Endodermal cell (in vitro differentiated cells): ENCODE data around the gene ALDH4A1. TPM values are rescaled to one million over a fixed set of nuclear protein-coding genes. Genes with fewer than 3 reads are reported as not detected.

ENCODE experiments used
- DNase-seq: peaks from one replicate; pipeline ENCODE4 v3.0.0-alpha.2; 2017
- H3K27ac ChIP-seq: 2 replicates; pipeline ENCODE4 v1.5.1; 2013; ENCODE audit warnings: mild to moderate bottlenecking, low read depth, low read length, moderate library complexity
- H3K27me3 ChIP-seq: 2 replicates; pipeline ENCODE4 v1.6.1; 2013; ENCODE audit warnings: mild to moderate bottlenecking, low read length, moderate library complexity; ENCODE audit not compliant: insufficient read depth, control insufficient read depth, poor library complexity, severe bottlenecking
- H3K36me3 ChIP-seq: 2 replicates; pipeline ENCODE4 v1.7.0; 2013; ENCODE audit warnings: mild to moderate bottlenecking, low read length, moderate library complexity; ENCODE audit not compliant: control insufficient read depth, insufficient read depth
- H3K4me1 ChIP-seq: one replicate; pipeline ENCODE4 v1.7.0; 2013; ENCODE audit warnings: low read length; ENCODE audit not compliant: control insufficient read depth, insufficient read depth
- H3K4me3 ChIP-seq: 2 replicates; pipeline ENCODE4 v1.5.1; 2013; ENCODE audit warnings: mild to moderate bottlenecking, low read length, moderate library complexity
- H3K9ac ChIP-seq: 2 replicates; pipeline ENCODE4 v1.6.1; 2013; ENCODE audit warnings: mild to moderate bottlenecking, low read length, moderate library complexity; ENCODE audit not compliant: poor library complexity, severe bottlenecking; ENCODE audit errors: extremely low read depth
- H3K9me3 ChIP-seq: 2 replicates; pipeline ENCODE4 v1.6.1; 2013; ENCODE audit warnings: mild to moderate bottlenecking, low read length, moderate library complexity; ENCODE audit not compliant: control insufficient read depth
- H3K27ac Mint-ChIP-seq: 2 replicates; pipeline ENCODE4 v1.8.0; 2020; ENCODE audit warnings: mixed read lengths
- H3K27me3 Mint-ChIP-seq: 2 replicates; pipeline ENCODE4 v1.8.0; 2021; ENCODE audit warnings: mild to moderate bottlenecking, mixed read lengths; ENCODE audit not compliant: insufficient read depth
- H3K36me3 Mint-ChIP-seq: 2 replicates; pipeline ENCODE4 v1.8.0; 2020; ENCODE audit warnings: low read depth, mixed read lengths
- H3K4me1 Mint-ChIP-seq: 2 replicates; pipeline ENCODE4 v1.8.0; 2020; ENCODE audit warnings: mixed read lengths
- H3K4me3 Mint-ChIP-seq: 2 replicates; pipeline ENCODE4 v1.8.0; 2020; ENCODE audit warnings: mild to moderate bottlenecking, moderate library complexity, mixed read lengths
- H3K9me3 Mint-ChIP-seq: 2 replicates; pipeline ENCODE4 v1.8.0; 2020; ENCODE audit warnings: mild to moderate bottlenecking, mixed read lengths
- CTCF ChIP-seq: fragments of 200-600 bp; sonication (generic); conservative IDR thresholded peaks from 2 replicates; pipeline ENCODE4 v1.5.0; 2021; ENCODE audit warnings: antibody characterized with exemption, mild to moderate bottlenecking
- WGBS, 2 experiments: methylation state at CpG; one replicate each; pipeline versions ENCODE4 v1.1.5 to v1.1.7; 2013; ENCODE audit warnings: missing lambda C conversion rate in 2 of 2, mixed read lengths in 1 of 2; ENCODE audit not compliant: insufficient coverage in 1 of 2, insufficient read length in 1 of 2; 5-methylcytosine and 5-hydroxymethylcytosine counted together
- total RNA-seq, 2 donors: library from RNA; stranded (reverse); fragmentation: NEBNext Ultra II Directional in 1 of 2; extraction: Animal tissue kit (Norgen Biotek cat#: 25700) in 1 of 2; gene quantifications; 2 replicates in 1 of 2; 3 replicates in 1 of 2; pipeline ENCODE4 v1.2.1, GENCODE V29; 2021

The ALDH4A1 gene
- total RNA-seq, 2 donors from 2014 or later, result 7.6 to 18.7 TPM

GRCh38 chr1:18869847-18870594, 32.3 kb downstream of the ALDH4A1 start:
- no peak overlapping the region for H3K27ac Mint-ChIP-seq
- Histone ChIP-seq H3K27me3 (peaks cover 11% of the 10 kb centered on the region), H3K9me3 (no peaks in the 10 kb centered on the region), H3K4me1 (no peaks in the 10 kb centered on the region), H3K4me3 (no peak overlapping the region), H3K27ac (no peak overlapping the region), H3K36me3 (no peaks in the 10 kb centered on the region), H3K9ac (no peak overlapping the region)
- TF ChIP-seq CTCF, result no peak
- no peaks in the 10 kb centered on the region for H3K9me3 Mint-ChIP-seq
- DNase-seq, result no peak
- no peak overlapping the region for H3K4me3 Mint-ChIP-seq
- H3K4me1 Mint-ChIP-seq, result no peaks in the 10 kb centered on the region
- WGBS, 2 experiments, result 84 to 92% methylated on average over 6 to 9 of the region's 9 CpGs
- H3K36me3 Mint-ChIP-seq, result no peaks in the 10 kb centered on the region
- peaks cover 18% of the 10 kb centered on the region for H3K27me3 Mint-ChIP-seq

- no peak for DNase-seq
- no peaks in the 10 kb centered on the region for H3K9me3 Mint-ChIP-seq
- no peak overlapping the region for H3K27ac Mint-ChIP-seq
- Histone ChIP-seq H3K27me3 (peaks cover 11% of the 10 kb centered on the region), H3K9ac (no peak overlapping the region), H3K4me1 (no peaks in the 10 kb centered on the region), H3K27ac (no peak overlapping the region), H3K4me3 (no peak overlapping the region), H3K9me3 (no peaks in the 10 kb centered on the region), H3K36me3 (no peaks in the 10 kb centered on the region)
- TF ChIP-seq CTCF, result no peak
- no peaks in the 10 kb centered on the region for H3K4me1 Mint-ChIP-seq
- WGBS, 2 experiments, result 91 to 95% methylated on average over 12 of the region's 12 CpGs
- H3K27me3 Mint-ChIP-seq, result peaks cover 18% of the 10 kb centered on the region
- H3K36me3 Mint-ChIP-seq, result no peaks in the 10 kb centered on the region
- no peak overlapping the region for H3K4me3 Mint-ChIP-seq
Measured at GRCh38 chr1:18868801-18869424, 33.4 kb downstream of the ALDH4A1 start.

GRCh38 chr1:18868354-18868753, 34.0 kb downstream of the ALDH4A1 start:
- no peaks in the 10 kb centered on the region for H3K4me1 ChIP-seq
- WGBS, 2 experiments, result 77 to 80% methylated on average over 2 to 5 of the region's 5 CpGs
- no peak overlapping the region for H3K27ac ChIP-seq
- no peak for DNase-seq
- peaks cover 11% of the 10 kb centered on the region for H3K27me3 ChIP-seq
- H3K4me3 Mint-ChIP-seq, result no peak overlapping the region
- no peak overlapping the region for H3K9ac ChIP-seq
- no peak overlapping the region for H3K27ac Mint-ChIP-seq
- no peak overlapping the region for H3K4me3 ChIP-seq
- H3K4me1 Mint-ChIP-seq, result no peaks in the 10 kb centered on the region
- H3K9me3 Mint-ChIP-seq, result no peaks in the 10 kb centered on the region
- peaks cover 18% of the 10 kb centered on the region for H3K27me3 Mint-ChIP-seq
- TF ChIP-seq CTCF, result no peak
- no peaks in the 10 kb centered on the region for H3K36me3 ChIP-seq
- no peaks in the 10 kb centered on the region for H3K36me3 Mint-ChIP-seq
- H3K9me3 ChIP-seq, result no peaks in the 10 kb centered on the region
